PC-9 (cell line): Measurements from ENCODE around the gene PDPK1.

Source experiments
- CTCF ChIP-seq: fragments of 200-600 bp; sonication (generic); conservative IDR thresholded peaks from 2 replicates; pipeline ENCODE4 v1.6.1; 2017; ENCODE audit warnings: mixed run types, antibody characterized with exemption, mild to moderate bottlenecking, moderate library complexity
- EZH2 ChIP-seq: fragments of 200-600 bp; sonication (generic); IDR thresholded peaks from 2 replicates; pipeline ENCODE4 v1.8.0; 2017; ENCODE audit warnings: antibody characterized with exemption, low read depth

GRCh38 chr16:2531696-2532493, 5.9 kb upstream of the PDPK1 start:
- TF ChIP-seq CTCF (no peak), EZH2 (no peak)
